CD4-positive, alpha-beta T cell treated with Interleukin-17A for 4 hours (primary cell): ENCODE data around the gene KLHL6.
"Not testable (repeated sequence)": the region's sequence is repeated elsewhere in the genome, so short reads cannot be mapped to it uniquely, and the experiment has no call there.

Experiments
- DNase-seq: peaks from one replicate; pipeline ENCODE4 v3.0.0-alpha.2; 2020; ENCODE audit warnings: mixed read lengths

Gene KLHL6

DNA sequence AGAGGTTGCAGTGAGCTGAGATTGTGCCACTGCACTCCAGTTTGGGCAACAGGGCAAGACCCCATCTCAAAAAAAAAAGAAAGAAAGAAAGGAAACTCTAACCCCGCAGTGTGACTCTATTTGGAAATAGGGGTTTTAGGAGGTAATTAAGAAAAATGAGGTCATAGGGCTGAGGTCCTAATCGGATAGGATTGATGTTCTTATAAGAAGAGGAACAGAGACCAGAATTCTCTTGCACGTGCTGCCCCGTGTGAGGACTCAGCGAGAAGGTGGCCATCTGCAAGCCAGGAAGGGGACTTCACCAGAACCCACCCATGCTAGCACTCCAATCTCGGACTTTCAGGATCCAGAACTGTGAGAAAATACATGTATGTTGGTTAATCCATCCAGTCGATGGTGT lies 25.8 kb downstream of the KLHL6 start:
- no peak for DNase-seq

GRCh38 chr3:183529185-183529584 lies 26.3 kb downstream of the KLHL6 start:
- DNase-seq, result no peak

- not testable (repeated sequence) for DNase-seq
These were observed 26.7 kb downstream of the KLHL6 start for GRCh38 chr3:183528758-183529157.

- no peak for DNase-seq
These were observed 27.8 kb downstream of the KLHL6 start for GRCh38 chr3:183527428-183528379.

- no peak for DNase-seq
These were observed 28.6 kb downstream of the KLHL6 start for GRCh38 chr3:183526838-183527427.

DNA sequence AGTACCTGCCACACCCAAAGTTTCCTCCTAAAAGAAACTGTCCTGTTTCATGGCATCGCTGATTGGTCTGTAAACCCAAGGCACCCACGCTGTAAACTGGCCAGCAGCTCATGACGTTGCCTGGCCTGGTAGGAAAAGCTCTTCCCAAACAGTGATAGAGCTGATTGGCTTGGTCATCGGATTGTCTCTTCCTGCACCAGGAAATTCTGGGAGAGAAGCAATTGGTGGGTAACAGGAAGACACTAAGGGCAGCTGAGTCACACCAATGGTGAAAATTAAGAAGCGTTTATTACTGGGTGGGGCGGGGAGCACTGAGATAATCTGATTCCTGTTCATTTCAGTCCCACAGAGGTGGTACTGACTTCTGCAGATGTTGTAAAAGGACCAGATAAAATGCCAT lies 31.0 kb downstream of the KLHL6 start:
- no peak for DNase-seq

- not testable (repeated sequence) for DNase-seq
These were observed 34.6 kb downstream of the KLHL6 start for GRCh38 chr3:183520741-183521556.

DNA sequence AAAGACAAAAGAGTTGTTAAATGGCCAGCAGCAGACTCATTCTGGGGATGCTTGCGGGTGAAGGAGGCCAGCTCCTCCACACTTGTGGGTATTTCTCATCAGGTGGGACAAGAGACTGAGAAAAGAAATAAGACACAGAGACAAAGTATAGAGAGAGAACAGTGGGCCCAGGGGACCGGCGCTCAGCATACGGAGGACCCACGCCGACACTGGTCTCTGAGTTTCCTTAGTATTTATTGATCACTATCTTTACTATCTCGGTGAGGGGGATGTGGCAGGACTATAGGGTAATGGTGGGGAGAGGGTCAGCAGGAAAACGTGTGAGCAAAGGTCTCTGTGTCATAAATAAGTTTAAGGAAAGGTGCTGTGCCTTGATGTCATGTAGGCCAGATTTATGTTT lies 35.2 kb downstream of the KLHL6 start:
- DNase-seq, result not testable (repeated sequence)

- DNase-seq, result no peak
These were observed 35.6 kb downstream of the KLHL6 start for GRCh38 chr3:183519891-183520290.

DNA sequence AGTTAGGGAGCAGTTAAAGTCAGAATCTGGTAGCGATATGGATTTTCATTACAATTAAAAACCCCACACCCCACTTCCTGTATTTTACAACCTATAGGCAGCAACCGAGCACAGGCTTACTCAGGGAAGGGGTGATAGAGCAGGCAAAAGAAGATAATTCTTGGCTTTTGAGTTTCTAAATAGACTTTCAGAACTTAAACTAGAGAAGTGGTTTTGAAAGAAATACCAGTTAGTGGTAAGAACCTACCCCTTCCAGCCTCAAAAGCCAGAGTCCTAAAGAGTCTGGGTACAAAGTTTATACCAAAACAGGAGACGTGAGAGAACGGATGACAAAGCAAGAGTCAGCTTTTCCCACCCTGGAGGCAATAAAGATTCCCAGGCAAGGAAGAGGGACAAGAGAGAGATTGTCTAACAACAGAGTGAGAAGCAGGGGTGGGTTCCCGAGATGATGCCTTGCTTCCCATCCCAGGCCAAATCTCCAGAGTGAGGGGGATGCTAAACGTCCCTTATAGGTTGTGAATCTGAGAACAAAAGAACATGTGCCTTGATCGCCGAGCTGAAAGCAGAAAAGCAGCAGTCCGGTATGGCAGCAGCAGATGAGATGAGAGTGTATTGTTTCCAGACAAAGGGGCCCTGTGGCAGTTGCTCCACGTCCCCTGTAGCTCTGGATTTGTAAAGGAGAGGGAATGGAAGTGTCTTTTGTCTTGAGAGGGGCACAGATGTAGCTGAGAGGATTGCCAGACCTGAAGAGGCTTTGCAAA lies 36.8 kb downstream of the KLHL6 start:
- DNase-seq, result no peak

- no peak for DNase-seq
These were observed 37.9 kb downstream of the KLHL6 start for GRCh38 chr3:183517607-183518006.

DNA sequence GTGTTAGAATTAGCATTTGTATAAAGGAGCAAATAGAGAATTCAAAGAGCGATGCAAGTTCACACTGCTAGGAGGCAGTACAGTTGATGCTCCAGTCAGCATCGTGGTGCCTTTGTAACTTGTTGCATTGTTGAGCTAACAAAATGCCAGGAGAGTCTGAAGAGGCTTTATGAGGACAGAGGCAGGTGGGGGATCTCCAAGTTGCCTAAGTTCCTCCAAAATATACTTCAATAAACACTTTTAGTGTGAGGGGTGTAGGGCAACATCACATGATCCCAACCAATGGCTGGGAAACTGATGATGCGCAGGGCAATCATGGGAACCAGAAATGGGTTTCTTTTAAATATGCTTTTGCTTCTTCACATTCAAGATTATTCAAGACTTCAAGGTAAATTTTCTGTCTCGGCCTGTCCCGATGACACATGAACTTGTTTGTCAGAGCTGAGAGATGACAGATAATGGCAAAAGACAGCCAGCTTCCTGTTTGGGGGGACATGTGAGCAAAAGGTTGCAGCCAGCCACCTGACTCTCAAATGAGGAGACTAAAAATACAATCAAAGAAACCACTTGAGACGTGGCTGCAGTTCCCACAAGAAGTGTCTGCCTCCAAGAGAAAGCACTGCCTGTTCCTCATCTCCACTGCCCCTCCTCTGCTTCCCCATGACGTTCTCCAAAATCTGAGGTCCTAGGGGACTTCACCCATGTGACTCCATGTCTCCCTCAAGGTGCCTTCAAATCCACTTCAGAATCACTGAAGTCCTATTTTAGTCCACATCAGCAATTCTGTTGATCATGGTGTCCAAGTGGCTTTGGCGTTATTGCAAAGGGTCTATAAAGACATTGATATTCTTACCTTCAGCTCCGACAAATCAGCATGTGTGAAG lies 39.3 kb downstream of the KLHL6 start:
- DNase-seq, result peak; percentile 74

GRCh38 chr3:183514021-183514420 lies 41.5 kb downstream of the KLHL6 start:
- no peak for DNase-seq

GRCh38 chr3:183513046-183513706 lies 42.3 kb downstream of the KLHL6 start:
- peak; percentile 65 for DNase-seq

DNA sequence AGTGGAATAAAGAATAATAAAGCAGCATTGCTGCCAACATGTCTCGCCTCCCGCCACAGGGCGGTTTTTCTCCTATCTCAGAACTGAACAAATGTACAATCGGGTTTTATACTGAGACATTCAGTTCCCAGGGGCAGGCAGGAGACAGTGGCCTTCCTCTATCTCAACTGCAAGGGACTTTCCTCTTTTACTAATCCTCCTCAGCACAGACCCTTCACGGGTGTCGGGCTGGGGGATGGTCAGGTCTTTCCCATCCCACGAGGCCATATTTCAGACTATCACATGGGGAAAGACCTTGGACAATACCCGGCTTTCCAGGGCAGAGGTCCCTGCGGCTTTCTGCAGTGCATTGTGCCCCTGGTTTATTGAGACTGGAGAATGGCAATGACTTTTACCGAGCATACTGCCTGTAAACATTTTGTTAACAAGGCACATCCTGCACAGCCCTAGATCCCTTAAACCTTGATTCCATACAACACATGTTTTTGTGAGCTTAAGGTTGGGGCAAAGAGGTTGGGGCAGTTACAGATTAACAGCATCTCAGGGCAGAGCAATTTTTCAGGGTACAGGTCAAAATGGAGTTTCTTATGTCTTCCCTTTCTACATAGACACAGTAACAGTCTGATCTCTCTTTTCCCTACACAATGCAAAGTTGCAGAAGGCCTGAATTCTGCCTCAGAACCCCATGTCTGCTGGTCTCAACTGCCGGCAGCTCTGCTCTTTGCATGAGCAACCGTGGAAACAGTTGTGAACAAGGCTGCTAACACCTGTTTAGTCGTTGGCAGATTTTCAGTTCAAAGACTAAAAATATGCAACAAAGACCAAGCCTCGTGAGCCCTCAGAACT lies 44.0 kb downstream of the KLHL6 start:
- not testable (repeated sequence) for DNase-seq

DNA sequence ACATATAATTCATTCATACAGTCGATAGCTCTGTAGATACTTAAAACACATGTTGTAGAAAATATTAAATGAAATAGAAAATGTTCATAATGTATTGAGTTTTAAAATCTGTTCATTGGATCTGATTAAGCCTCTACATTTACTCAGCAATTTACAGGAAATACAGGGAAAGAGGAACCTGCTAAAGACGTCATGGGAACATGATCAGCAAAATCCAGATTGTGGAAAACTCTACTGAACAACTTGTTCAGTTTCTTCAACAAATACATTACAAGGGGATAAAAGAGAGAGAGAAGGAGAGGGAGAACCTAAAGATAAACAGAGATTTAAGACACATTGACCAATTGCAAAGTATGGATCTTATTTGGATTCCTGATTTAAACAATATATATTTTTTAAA lies 46.7 kb downstream of the KLHL6 start:
- DNase-seq, result no peak

- no peak for DNase-seq
These were observed 48.0 kb downstream of the KLHL6 start for GRCh38 chr3:183507551-183507950.

DNA sequence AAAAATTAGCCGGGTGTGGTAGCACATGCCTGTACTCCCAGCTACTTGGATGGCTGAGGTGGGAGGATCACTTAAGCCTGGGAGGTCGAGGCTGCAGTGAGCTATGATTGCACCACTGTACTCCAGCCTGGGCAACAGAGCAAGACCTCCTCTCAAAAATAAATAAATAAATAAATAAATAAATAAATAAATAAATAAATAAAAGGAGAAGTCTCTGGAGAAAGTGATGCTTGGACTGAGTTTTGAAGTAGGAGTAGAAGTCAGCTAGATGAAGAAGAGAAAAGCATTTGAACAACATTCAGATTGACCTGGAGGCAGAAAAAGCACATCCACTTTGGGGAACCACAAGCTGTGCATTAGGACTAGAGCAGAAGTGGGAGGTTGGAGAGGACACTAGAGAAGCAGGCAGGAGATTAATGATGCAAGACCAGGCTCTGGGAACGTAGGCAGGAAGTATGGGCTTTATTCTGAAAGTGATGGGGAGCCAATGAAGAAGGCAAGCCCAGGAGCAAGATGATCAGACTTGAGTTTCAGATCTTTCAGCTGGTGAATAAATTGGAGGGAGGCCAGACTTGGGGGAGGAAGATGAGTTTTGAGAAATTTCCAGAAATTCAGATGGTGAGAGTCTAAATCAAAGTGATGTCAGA lies 48.7 kb downstream of the KLHL6 start:
- DNase-seq, result no peak

GRCh38 chr3:183504597-183504996 lies 50.9 kb downstream of the KLHL6 start:
- no peak for DNase-seq
